NCI-H187 treated with DMSO at 0.1 percent for 48 hours (cell line): ENCODE measurements around the gene HOXC9.

Source experiments
- DNase-seq: peaks from one replicate; lab custom pipeline; 2025; lab: John Stamatoyannopoulos, UW

The HOXC9 gene

DNA sequence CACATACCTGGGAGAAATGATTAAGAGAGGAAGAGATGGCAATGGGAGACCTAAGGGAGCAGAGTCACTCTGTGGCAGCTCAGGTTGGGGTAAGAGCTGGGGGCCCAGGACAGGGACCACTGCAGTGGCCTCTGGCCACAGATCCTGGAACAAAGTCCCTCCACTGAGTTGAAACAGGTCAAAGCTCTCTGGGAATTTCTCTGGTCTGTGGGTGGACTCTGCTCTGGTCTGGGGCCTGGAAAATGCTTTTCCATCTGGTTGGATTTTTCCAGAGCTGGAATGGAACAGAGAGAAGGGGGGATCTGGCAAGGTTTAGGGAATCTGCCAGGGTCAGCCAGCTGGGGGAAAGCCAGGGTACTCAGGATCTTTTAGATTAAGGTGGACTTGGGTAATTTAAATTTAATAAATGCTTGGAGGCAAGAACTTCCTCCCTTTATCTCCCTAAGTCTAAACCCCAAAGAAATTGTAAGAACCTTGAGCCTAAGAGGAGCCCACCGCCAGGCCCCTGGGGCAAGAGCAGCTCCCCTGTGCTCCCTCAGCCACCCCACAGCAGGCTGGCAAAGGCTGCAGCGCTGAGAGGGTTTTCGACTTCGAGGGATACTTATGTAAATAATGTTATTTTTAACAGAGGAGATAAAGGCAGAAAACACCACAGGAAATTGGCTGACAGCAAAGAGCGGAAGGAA lies 11.3 kb upstream of the HOXC9 start:
- DNase-seq: no peak

DNA sequence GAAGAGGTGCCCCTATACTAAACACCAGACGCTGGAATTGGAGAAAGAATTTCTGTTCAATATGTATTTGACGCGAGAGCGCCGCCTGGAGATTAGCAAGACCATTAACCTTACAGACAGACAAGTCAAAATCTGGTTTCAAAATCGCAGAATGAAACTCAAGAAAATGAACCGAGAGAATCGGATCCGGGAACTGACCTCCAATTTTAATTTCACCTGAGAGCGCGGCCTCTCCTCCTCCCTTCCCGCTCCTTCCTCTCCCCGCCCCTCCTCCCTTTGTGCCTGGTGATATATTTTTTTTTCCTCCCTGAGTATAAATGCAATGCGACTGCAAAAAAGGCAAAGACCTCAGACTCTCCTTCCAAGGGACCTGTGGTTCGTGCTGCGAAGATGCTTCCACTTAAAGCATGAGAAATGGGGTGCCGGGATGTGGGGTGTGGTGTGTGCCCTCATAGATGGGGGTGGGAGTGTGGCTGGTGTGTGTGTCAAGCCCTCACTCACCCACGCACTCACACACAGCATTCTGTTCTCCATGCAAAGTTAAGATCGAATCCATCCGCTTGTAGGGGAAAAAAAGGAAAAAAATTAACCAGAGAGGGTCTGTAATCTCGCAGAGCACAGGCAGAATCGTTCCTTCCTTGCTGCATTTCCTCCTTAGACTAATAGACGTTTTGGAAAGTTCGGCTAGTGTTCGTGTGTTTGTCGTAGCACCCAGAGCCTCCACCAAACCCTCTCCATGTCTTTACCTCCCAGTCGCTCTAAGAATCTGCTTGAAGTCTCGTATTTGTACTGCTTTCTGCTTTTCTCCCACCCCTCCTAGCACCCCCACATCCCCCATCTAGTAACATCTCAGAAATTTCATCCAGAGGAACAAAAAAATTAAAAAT lies 10.5 kb upstream of the HOXC9 start:
- DNase-seq: peak; percentile 58

- peak; percentile 80 for DNase-seq
Measured at GRCh38 chr12:53990311-53991076, 9.5 kb upstream of the HOXC9 start.

DNA sequence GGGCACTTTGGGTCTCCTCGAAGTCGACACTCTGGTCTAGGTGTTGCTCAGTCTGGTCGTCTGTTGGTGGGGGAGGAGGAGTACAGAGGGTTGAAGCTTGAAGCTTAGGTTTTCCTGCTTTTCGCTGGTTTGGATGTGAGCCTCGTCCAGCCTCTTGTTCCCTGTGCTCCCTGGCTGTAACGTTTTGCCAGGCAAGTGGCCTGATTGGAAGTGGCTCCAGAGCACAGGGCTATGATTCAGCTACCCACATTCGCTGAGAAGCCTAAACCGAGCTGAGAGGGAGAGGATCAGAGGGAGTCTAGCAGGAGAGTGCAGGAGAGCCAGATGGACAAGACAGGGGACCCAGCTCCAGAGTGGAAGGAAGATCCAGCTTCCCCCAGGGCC lies 8.9 kb upstream of the HOXC9 start:
- DNase-seq: no peak

DNA sequence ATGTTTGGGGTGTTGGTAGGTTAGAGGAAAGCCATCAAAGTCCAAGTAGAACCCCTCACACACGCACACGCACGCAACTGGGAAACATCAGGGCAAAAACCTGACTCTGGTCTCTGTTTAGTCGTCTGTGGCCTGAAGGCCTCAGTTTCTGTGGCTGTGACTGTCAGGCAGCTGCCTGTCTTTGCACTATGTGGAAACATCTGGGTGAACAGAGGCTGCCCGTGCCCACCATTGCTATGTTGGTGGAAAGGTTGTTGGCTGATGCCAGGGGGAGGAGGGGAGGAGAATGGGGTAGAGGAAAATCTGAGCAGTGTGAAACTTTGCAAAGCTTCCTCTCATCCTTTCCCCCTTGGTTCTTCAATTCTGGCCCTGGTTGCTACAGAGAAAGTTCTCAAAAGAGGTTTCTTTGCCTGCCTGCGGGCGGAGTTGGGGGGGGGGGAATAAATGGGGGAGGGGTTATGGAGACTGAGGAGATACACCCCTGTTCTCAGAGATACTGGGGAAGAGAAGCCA lies 7.5 kb upstream of the HOXC9 start:
- no peak for DNase-seq

- DNase-seq: no peak
Measured at GRCh38 chr12:53993162-53994008, 6.6 kb upstream of the HOXC9 start.

DNA sequence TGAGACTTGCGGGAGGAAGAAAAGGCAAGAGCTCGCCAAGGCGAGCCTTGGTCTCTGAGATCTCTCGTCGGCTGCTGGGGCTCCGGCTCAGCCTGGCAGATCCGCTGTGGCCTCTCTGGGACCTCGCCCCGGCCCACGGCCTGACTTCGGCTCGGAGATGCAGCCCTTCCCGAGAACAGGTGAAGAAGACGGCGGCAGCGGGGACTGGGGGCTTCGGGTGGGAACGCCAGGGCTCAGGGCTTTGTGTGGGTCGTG lies 6.0 kb upstream of the HOXC9 start:
- DNase-seq: no peak

GRCh38 chr12:53994264-53995001 lies 5.5 kb upstream of the HOXC9 start:
- no peak for DNase-seq

GRCh38 chr12:53995002-53995377 lies 5.0 kb upstream of the HOXC9 start:
- DNase-seq: no peak

- no peak for DNase-seq
Measured at GRCh38 chr12:53995378-53996239, 4.4 kb upstream of the HOXC9 start.

- DNase-seq: no peak
Measured at GRCh38 chr12:53996240-53997203, 3.4 kb upstream of the HOXC9 start.

GRCh38 chr12:53997204-53998109 lies 2.5 kb upstream of the HOXC9 start:
- no peak for DNase-seq

DNA sequence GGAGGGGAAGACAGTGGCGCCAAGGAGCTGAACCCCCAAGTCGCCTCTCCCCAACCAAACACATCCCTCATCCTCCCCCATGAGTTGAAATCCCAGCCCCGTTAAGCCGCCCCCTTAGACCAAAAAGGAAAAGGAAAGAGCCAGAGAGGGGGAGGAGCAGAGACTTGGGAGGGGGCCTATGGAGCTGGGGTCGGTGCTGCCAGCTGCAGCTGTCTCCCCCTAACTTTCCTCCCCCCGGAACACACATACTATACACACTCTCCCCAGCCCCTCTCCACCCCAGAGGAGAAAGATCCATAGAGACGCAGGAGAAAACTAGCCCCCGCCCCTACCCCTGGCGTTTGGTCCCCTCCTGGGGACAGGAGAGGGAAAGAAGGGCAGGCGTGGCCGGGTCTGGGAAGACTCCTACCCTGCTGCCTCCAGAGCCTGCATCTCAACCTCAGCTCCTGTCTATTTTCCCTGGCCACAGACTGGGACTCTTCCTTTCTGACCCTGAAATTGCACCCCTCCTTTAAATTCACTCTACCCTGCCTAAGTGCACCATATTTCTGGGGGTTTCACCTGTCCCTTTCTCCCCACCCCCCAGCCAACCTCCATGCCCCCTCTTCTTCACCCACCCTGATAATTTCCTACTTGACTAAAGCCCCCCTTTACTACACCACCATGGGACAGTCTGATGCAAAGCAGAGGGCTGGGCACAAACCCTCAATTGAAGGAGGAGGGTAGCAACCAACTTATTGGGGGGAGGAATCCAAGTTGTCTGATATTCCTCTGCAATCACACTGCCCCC lies 1.7 kb upstream of the HOXC9 start:
- no peak for DNase-seq

DNA sequence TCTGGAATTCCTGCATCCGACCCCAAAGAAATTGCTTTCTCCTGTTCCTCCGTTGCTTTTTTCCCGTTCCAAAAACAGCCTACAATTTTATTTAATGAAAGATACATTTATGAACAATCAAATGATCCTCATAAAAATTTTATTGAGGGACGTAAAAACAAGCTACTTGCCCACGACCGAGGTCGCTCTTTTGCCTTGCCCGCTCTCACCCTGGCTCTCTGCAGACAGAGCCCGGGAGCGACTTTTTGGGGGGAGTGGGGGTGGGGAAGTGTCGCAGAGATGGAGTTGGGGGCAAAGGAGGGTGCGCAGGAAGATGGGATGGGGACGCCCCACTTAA lies 1.1 kb upstream of the HOXC9 start:
- DNase-seq: no peak

DNA sequence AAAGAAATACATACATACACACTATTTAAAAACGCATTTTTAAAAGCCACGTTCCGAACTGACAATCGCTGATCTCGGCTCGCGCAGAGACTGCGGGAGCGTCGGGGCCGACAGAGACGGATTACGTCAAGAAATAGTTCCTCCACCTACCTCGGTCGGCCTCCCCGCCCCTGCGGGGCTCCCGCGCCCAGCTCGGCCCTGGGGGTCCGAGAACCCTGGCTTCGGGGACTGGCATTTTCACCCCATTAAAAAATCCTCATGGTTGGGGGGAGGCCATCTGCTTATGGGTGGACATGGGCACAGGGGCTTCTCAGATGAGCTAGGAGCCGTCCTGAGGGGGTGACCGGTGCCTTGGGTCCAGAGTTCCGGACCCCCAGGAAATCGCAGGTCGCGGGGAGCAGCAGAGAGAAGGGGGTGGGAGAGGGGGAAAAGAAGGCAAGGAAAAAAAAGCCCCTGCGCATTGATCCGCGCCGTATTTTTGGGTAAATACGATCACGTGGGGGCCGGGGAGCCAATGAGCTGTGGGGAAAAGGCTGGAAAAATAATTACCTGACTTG lies 324 bp upstream of the HOXC9 start:
- DNase-seq: peak; percentile 55

DNA sequence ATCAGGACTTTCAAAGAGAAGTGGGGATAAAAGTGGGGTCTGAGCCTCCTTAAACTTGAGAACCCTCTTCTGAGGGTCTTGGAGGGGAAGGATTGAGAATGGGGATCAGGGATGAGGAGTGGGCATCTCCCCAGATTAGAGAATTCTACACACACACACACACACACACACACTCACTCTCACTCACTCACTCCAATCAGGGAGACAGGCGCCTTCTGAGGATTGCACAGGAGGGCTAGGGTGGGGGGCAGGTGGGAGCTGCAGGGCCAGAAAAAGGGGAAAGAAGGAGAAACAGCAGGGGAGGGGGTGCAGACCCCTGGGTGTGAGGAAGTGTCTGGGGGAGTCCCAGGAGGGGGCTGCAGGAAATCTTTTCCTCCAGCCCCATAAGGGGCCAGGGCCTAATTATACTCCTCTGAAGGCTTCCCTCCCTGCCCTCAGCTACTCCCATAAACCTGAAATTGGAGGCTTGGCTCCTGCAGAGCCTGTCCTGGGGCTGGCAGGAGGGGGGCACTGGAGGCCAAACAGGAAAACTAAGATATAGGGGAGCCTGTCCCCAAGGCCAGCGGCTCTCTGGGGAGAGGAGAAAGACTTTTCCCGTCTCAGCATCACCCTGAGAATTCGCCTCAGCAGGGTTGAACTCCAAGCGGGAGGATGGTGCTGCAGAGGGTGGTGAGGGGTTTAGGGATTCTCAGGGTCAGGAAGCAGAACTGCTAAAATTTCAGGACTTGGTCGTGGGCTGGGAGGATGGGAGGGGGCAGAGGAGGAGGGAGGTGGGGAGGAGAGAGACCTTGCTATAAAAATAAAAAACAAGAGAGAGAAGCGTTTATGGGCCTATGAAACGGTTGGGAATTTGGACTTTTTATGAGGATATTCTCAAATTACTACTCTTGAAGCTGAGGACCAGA lies 1.6 kb downstream of the HOXC9 start:
- DNase-seq: no peak
